Glutamatergic neuron (in vitro differentiated cells): ENCODE measurements around the gene MMP28. TPM values are rescaled to one million over a fixed set of nuclear protein-coding genes. Genes with fewer than 3 reads are reported as not detected.

ENCODE experiments used
- DNase-seq: peaks from one replicate; pipeline ENCODE4 v3.0.0; 2022
- H3K27ac Mint-ChIP-seq: one replicate; pipeline ENCODE4 v1.8.0; 2020; ENCODE audit warnings: mild to moderate bottlenecking, mixed read lengths, inconsistent platforms; ENCODE audit not compliant: unreplicated experiment
- H3K27me3 Mint-ChIP-seq: one replicate; pipeline ENCODE4 v1.8.0; 2020; ENCODE audit warnings: mild to moderate bottlenecking, moderate library complexity, mixed read lengths, inconsistent platforms; ENCODE audit not compliant: unreplicated experiment
- H3K36me3 Mint-ChIP-seq: one replicate; pipeline ENCODE4 v1.8.0; 2020; ENCODE audit warnings: mild to moderate bottlenecking, mixed read lengths, inconsistent platforms; ENCODE audit not compliant: unreplicated experiment
- H3K4me1 Mint-ChIP-seq: one replicate; pipeline ENCODE4 v1.8.0; 2020; ENCODE audit warnings: mild to moderate bottlenecking, low read depth, mixed read lengths, inconsistent platforms; ENCODE audit not compliant: unreplicated experiment
- H3K4me3 Mint-ChIP-seq: one replicate; pipeline ENCODE4 v1.8.0; 2020; ENCODE audit warnings: mild to moderate bottlenecking, mixed read lengths, inconsistent platforms; ENCODE audit not compliant: unreplicated experiment
- H3K9me3 Mint-ChIP-seq: one replicate; pipeline ENCODE4 v1.8.0; 2020; ENCODE audit warnings: mild to moderate bottlenecking, moderate library complexity, mixed read lengths, inconsistent platforms; ENCODE audit not compliant: unreplicated experiment
- CTCF ChIP-seq: fragments of 200-600 bp; sonication (generic); IDR thresholded peaks from one replicate; pipeline ENCODE4 v1.5.0; 2021; ENCODE audit not compliant: partially characterized antibody, unreplicated experiment
- total RNA-seq: library from RNA; stranded (reverse); fragmentation: NEBNext Ultra II Directional; extraction: Animal tissue kit (Norgen Biotek cat#: 25700); gene quantifications from one replicate; pipeline ENCODE4 v1.2.1, GENCODE V29; 2021; ENCODE audit not compliant: unreplicated experiment

Gene MMP28
- total RNA-seq, 1 donor from 2014 or later = 0.49 TPM

GRCh38 chr17:35801583-35802224 lies 6.3 kb upstream of the MMP28 start:
- Mint-ChIP-seq H3K27me3 (peaks cover 4% of the 10 kb centered on the region), H3K27ac (peak overlapping the region; percentile 76), H3K4me1 (peaks cover 12% of the 10 kb centered on the region), H3K9me3 (no peaks in the 10 kb centered on the region), H3K4me3 (peak overlapping the region; percentile 25), H3K36me3 (no peaks in the 10 kb centered on the region)
- peak; percentile 24 for DNase-seq
- TF ChIP-seq CTCF = no peak

GRCh38 chr17:35799942-35800341 lies 4.5 kb upstream of the MMP28 start:
- Mint-ChIP-seq H3K4me1 (peaks cover 12% of the 10 kb centered on the region), H3K27ac (no peak overlapping the region), H3K4me3 (peak overlapping the region; percentile 22), H3K36me3 (peaks cover 7% of the 10 kb centered on the region), H3K9me3 (no peaks in the 10 kb centered on the region), H3K27me3 (peaks cover 10% of the 10 kb centered on the region)
- no peak for TF ChIP-seq CTCF
- no peak for DNase-seq

- H3K36me3 Mint-ChIP-seq = peaks cover 7% of the 10 kb centered on the region
- no peak overlapping the region for H3K4me3 Mint-ChIP-seq
- H3K9me3 Mint-ChIP-seq = no peaks in the 10 kb centered on the region
- no peak overlapping the region for H3K27ac Mint-ChIP-seq
- no peak for DNase-seq
- H3K27me3 Mint-ChIP-seq = peaks cover 26% of the 10 kb centered on the region
- no peak for TF ChIP-seq CTCF
- peaks cover 11% of the 10 kb centered on the region for H3K4me1 Mint-ChIP-seq
These were observed 2.5 kb upstream of the MMP28 start for GRCh38 chr17:35797918-35798317.

GRCh38 chr17:35797370-35797769 lies 1.9 kb upstream of the MMP28 start:
- H3K27me3 Mint-ChIP-seq = peaks cover 26% of the 10 kb centered on the region
- H3K9me3 Mint-ChIP-seq = no peaks in the 10 kb centered on the region
- peaks cover 7% of the 10 kb centered on the region for H3K36me3 Mint-ChIP-seq
- H3K27ac Mint-ChIP-seq = no peak overlapping the region
- peaks cover 11% of the 10 kb centered on the region for H3K4me1 Mint-ChIP-seq
- no peak for DNase-seq
- H3K4me3 Mint-ChIP-seq = no peak overlapping the region
- no peak for TF ChIP-seq CTCF

GRCh38 chr17:35796942-35797341 lies 1.5 kb upstream of the MMP28 start:
- no peak for DNase-seq
- no peak for TF ChIP-seq CTCF
- Mint-ChIP-seq H3K27me3 (peaks cover 28% of the 10 kb centered on the region), H3K4me1 (peaks cover 10% of the 10 kb centered on the region), H3K4me3 (no peak overlapping the region), H3K9me3 (no peaks in the 10 kb centered on the region), H3K36me3 (peaks cover 7% of the 10 kb centered on the region), H3K27ac (no peak overlapping the region)
